A673 (cell line): ENCODE results near the gene EVX1.

ENCODE experiments used
- CTCF ChIP-seq: fragments of 300-800, 200-600 bp; sonication (generic); conservative IDR thresholded peaks from 2 replicates; pipeline ENCODE4 v1.5.1; 2017; ENCODE audit warnings: low read depth, mild to moderate bottlenecking, antibody characterized with exemption, low read length, moderate library complexity, mixed read lengths
- EZH2 ChIP-seq: fragments of 200-600 bp; sonication (generic); IDR thresholded peaks from 2 replicates; pipeline ENCODE4 v1.6.1; 2017; ENCODE audit warnings: borderline replicate concordance, low read depth, mild to moderate bottlenecking, mixed read lengths, antibody characterized with exemption, low read length; ENCODE audit not compliant: poor library complexity, severe bottlenecking

GRCh38 chr7:27251136-27251651, 8.6 kb downstream of the EVX1 start:
- TF ChIP-seq CTCF (no peak), EZH2 (peak; percentile 87)
